NCI-H1105 (cell line): Measurements from ENCODE around the gene PDE4C.

Experiments
- DNase-seq: peaks from one replicate; lab custom pipeline; 2025; lab: John Stamatoyannopoulos, UW

The PDE4C gene

DNA sequence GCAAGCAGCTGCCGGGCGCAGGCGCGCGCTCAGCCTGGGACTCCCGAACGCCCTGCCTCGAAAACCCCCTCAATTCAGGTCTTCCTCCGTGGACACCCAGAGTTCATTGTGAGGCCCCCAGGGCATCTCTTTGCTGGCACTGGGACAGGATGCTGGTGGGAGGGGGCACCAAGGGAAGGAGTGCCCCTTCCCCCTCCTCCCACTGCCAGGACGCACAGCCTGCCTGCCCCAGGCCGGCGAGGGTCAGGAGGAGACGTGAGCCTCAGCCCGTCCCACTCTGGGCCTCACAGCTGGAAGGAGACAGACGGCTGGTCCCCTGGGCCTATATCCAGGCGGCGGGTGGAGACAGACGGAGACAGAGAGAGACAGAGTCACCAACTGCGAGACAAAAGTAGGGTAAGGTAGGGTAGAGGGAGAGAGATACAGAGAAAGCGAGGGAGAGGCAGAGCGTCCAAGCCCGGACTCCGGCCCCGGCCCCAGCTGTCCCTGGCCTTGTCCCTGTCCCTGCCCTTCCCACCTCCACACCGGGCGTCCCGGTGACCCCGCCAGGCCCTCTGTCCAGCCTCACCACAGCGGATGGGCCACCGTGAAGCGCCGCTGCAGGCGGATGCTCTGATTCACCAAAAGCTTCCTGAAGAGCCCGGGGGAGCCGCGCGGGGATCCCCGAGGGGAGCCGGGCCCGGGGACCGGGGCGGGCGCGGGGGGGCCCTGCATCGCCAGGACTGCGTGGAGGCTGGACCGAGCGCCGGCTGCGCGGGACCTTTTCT, at the start of gene PDE4C:
TSS of gene PDE4C (minus strand) at position 737 of the 767 bp plus-strand sequence. CDS start at position 714, 23 bp downstream.
- no peak for DNase-seq

DNA sequence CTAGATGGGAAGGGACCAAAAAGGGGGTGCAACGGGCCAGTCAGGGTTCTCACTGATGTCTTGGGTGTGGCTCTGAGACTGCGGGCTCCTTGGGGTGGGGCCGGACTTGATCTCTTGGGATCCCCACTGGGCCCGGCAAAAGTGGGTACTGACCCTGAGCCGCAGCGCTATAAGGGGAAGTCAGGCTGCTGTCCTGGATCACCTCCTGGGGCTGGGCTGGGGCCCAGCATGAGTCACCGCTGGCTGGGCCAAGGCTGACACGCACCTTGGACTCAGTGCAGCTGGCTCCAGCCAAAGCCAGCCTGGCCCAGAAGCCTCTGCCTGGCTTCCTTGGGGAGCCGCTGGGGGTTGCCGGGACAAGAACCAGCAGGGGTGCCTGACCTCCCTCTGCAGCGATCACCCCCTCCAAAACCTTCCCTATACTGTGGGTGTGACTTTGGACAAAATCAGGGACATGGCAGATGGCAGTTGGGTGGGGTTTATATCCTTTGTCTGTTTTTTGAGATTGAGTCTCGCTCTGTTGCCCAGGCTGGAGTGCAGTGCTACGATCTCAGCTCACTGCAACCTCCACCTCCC, 48.6 kb upstream of the PDE4C start:
- no peak for DNase-seq

DNA sequence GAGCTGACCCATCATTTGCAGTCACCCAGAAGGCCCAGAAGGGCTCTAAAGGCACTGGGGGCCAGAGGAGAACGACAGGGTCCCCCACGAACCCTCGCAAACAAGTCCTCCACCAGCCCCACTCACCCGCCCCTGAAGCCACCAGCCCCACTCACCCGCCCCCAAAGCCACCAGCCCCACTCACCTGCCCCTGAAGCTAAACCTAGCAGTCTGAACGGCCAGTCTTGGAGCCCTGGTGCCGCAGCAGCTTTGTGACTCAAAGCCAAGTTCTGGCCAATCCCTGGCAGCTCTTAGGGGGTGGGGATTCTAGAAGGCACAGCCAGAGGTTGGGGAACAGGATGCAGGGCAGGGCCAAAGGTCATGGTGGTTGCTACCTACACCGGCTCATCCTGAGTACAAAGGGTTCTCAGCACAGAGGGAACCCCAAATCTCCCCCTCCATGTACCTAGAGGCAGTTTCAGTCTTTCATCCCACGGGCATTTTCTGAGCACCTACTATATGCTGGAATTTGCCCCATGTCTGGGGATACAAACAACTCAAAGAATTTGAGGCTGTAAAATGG, 48.1 kb upstream of the PDE4C start, which contains the start of gene IQCN:
TSS of gene IQCN (minus strand) at position 234 of the 562 bp plus-strand sequence. CDS start 4,974 bp downstream, outside the sequence.
- DNase-seq, result no peak

DNA sequence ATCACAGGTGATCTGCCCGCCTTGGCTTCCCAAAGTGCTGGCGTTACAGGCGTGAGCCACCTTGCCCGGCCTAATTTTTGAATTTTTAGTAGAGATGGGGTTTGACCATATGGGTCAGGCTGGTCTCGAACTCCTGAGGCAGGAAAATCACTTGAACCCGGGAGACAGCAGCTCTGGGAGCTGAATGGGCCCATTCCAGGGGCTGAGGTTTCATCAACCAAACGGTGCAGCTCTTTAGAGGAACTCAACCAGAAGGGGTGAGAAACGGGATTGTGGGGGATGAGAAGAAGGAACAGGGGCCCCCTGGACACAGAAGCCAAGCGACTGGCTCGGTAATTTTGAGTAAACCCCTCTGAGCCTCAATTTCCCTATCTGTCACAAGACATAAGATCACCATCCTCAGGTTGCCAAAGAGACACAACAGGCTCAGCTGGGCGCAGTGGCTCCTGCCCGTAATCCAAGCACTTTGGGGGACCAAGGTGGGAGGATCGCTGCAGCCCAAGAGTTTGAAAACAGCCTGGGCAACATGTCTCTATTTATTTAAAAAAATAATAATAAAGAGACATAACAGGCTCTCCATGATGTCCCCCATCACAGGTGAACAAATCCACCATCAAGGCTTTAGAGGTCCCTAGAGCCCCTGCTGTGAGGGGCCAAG, 47.5 kb upstream of the PDE4C start:
- DNase-seq, result no peak

DNA sequence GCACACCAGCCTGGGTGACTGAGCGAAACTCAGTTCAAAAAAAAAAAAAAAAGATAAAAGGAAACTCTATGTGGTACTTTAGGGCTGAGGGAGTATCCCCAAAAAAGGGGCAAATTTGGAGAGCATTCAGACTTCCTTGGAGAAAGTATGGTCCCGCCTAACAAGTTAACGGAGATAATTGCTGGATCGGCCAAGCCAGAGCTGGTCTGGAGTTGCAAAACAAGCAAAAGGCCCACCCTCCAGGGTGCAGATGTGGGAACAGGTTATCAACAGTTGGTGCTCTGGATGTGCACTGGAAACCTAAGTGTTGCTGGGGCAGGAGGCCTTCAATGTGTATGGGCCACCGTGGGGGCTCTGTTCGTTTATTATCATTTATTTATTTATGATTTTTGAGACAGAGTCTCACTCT, 45.2 kb upstream of the PDE4C start:
- no peak for DNase-seq

DNA sequence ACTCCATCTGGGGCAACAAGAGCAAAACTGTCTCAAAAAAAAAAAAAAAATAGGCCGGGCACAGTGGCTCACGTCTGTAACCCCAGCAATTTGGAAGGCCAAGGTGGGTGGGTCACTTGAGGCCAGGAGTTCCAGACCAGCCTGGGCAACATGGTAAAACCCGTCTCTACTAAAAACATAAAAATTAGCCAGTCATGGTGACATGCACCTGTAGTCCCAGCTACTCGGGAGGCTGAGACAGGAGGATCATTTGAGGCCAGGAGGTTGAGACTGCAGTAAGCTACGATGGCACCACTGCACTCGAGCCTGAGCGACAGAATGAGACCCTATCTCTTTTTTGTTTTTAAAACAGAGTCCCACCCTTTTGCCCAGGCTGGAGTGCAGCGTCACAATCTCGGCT, 44.1 kb upstream of the PDE4C start:
- DNase-seq, result no peak

DNA sequence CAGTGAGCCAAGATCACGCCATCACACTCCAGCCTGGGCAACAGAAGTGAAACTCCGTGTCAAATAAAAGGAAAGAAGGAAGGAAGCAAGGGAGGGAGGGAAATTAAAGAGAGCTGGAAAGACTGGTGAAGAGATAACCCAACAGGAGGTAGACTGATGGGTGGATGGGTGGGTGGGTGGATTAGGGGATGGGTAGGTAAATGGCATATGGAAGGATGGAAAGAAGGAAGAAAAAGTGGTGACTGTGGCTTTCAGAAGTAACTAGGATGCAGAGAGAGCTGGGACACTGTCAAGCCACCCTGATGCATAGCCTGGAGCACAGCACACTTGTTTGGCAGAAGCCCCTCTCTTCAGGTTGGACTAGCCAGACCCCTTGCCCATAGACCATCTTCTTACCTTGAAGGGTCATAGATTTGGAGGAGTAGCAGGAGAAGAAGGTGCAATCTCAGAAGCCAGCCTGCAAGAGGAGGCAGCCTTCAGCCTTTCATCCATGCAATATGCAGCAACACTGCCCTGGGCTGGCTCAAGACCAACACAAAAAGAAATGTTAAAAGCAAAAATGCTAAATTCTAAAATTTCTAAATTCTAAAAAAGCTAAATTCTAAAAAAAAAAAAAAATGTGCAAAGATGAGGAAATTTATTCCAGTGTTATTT, 43.0 kb upstream of the PDE4C start:
- DNase-seq, result no peak

DNA sequence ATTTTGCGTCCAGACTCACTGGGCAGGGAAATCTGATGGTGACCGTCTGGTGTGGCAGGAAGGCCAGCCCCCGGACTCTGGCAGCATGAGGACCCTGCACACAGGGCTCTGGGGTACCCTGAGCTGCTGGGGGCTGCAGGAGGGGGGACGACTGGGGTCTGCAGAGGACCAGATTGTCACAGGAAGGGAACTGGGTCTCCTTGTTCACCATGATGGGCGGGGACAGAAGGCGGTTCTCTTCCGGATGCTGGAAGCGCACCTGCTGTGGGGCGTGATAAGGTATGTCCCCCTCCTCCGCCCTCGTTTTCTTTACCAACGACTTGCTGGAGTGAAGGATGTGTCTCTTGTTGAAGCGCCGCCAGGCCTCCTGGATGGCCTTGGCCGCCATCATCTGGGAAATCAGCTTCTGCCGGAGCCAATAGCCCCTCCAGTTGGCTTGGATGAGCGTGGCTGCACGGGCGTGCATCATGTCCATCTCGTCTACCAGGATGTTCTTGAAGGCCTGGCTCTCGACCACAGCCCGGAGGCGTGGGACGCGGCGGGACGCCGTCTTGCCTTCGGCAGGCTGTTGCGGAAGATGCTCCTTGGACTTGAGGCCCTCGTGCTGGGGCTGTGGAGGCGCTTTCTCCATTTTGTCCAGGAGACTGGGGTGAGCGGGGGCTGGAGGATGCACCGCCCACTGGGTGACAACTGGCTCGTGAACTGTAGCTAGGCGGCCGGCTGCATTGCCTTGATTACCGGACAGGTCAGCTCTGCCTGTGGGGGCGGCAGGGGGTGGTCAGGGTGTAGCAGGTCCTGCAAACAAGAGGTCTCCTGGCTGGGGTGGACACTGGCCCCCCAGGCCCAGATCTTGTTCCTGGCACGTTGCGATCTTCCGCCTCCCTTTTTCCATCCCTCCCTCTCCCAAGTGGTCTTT, 40.8 kb upstream of the PDE4C start:
- DNase-seq, result no peak

DNA sequence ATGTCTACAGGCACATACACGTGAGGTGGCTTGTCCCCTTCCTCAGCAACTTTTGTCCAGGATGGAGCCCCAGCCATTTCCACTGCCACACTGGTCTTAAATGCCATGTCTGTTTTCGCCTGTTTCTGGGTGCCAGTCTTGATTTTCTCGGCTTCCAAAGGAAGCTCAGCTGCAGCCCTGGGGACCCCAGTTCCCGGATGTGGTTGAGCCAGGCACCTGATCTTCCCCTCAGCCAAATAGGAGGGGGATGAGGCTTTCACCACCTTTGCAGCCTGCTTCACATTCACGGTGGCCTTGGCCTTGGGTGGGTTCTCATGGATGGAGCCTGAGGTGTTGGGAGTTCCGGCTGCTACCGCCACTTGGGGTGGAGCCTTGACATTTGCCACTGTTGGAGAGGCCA, 39.3 kb upstream of the PDE4C start:
- no peak for DNase-seq

DNA sequence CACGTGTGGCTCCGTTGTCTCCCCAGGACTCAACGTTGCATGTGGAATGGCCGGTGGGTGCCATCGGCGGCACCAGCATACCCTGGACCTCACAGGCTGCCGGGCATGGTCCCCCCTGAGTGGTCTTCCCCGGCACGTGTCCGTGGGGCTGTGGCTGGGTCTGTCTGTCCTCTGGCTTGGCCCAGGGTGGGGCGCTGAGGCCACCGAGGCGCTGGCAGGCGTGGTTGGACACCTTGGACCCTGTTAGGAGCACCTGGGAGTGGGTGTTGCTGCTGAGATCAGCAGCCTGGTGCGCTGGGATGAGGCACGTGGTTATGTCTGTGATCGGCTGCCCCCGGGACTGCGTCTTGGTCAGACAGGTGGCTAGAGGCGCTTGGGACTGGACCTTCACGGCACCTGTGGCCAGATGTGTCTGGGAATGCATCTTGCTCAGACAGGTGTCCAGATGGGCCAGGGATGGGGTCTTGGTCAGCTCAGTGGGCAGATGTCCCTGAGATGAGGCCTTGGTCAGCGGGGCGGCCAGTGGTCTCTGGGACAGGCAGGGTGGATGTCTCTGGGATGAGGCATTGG, 38.8 kb upstream of the PDE4C start:
- DNase-seq, result no peak

DNA sequence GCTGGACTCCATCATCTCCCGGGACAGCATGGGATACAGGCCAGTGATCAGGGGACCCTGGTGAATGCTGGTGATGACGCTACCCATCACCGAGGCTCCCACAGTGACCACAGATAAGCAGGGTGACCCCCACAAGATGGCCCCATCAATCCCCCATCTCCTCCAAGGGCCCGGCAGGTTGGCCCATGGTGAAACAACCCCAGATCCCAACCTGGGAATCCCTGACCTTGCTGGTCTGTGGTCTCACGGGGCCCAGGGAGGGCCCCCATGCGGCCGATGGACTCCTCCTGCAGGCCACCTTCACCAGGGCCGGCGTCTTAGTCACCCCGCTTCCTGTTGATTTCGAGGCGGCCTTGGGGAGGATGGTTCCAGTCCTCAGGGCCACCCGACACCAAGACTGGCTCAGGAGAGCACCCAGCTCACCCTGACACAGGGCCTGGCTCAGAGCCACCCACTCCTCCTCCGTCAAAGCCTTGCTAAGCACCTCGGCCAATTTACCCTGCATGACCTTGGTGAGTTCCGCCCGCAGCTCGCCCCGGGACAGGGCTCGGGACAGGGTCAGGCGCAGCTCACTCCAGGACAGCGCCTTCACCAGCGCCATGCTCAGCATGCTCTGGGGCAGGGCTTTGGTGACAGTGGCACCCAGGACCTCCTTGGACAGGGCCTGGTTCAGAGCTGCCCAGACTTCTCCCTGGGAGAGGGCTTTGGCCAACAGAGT, 38.1 kb upstream of the PDE4C start:
- DNase-seq, result no peak

DNA sequence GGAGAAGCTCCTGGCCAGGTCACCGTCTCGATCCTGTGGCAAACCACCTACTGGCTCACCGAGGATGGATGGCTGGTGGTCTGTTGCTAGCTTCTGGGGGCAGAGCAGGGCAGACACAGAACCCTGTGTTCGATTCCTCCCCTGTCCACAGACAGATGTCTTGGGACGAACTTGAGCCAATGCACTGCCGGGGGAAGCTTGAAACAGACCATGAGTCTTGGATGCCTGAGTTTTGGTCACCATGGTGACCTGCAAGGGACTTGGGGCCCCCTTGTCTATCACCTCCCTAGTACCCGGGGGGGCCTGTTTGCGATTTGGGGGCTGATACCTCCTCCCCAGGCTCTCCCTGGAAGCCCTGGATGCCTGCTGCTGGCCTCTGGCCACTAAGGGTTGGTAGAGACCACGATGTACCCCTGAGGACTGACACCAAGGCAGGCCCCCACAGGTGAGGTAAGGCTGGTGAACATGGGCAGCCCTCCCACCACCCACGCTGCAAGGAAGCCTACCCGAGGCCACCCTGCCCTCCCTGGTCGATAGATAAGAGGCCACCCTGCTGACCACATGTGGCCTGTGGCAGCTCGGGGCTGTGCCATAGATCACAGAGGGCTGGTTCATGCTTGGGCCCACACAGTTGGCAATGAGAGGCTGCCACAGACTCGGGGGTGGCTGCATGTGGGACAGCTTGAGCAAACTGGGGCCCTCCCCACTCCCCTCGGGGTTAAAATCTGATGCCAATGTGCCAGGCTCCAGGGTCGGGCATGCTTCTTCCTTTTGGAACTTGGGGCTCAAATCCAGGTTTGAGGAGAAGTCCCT, 37.3 kb upstream of the PDE4C start:
- DNase-seq, result no peak

DNA sequence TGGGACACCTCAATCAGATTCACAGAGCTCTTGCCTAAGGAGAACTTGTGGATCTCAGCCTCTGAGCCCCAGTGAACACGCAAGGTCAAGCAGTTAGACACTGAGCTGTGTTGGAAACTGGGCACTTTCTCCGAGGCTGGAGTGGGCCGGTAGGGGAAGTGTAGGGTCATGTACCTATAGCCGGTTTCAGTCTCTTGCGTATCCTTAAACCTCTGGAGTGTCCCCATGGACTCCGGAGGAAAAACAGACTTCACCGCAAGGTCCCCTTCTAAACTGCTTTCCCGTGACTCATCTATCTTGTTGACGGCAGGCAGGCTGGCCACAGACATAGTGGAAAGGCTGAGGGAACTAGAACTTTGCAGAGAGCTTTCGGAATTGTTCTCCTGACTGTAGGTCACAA, 36.7 kb upstream of the PDE4C start:
- DNase-seq, result no peak

DNA sequence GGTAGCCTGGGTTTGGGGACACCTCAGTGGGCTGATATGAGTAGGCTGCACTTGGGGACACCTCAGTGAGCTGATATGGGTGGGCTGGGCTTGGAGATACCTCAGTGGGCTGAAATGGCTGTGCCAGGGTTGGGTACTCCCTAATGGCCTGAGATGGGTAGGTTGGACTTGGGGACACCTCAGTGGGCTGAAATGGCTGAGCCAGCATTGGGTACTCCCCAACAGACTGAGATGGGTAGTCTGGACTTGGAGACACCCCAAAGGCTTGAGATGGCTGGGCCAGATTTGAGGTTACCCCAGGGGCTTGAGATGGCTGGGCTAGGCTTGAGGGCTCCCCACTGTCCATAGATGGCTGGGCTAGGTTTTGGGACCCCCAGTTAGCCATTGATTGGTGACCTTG, 35.9 kb upstream of the PDE4C start:
- no peak for DNase-seq

DNA sequence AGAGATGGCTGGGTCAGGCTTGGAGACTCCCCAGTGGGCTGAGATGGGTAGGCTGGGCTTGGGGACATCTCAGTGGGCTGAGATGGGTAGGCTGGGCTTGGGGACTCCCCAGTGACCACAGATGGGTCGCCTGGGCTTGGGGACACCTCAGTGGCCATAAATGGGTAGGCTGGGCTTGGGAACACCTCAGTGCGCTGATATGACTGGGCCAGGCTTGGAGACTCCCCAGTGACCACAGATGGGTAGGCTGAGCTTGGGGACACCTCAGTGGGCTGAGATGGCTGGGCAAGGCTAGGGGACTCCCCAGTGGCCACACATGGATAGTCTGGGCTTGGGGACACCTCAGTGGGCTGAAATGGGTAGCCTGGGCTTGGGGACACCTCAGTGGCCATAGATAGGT, 35.2 kb upstream of the PDE4C start:
- DNase-seq, result no peak

DNA sequence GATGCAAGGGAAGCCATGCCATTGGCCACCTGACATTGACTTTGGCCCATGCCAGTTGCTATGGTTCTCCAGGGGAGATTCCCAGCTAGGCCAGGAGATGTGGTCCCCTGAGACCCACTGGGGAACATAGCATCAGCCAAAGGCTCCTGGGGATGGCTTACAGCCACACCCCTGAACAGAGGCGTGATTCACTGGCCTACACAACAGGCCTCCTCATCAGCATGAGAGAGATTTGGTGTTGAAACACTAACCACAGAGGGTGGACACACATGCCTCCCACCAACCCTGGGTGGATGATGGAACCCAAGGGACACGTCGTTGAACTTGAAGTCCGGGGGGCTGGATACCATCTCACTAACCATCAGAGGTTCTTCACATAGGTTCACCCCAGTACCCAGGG, 33.7 kb upstream of the PDE4C start:
- no peak for DNase-seq

DNA sequence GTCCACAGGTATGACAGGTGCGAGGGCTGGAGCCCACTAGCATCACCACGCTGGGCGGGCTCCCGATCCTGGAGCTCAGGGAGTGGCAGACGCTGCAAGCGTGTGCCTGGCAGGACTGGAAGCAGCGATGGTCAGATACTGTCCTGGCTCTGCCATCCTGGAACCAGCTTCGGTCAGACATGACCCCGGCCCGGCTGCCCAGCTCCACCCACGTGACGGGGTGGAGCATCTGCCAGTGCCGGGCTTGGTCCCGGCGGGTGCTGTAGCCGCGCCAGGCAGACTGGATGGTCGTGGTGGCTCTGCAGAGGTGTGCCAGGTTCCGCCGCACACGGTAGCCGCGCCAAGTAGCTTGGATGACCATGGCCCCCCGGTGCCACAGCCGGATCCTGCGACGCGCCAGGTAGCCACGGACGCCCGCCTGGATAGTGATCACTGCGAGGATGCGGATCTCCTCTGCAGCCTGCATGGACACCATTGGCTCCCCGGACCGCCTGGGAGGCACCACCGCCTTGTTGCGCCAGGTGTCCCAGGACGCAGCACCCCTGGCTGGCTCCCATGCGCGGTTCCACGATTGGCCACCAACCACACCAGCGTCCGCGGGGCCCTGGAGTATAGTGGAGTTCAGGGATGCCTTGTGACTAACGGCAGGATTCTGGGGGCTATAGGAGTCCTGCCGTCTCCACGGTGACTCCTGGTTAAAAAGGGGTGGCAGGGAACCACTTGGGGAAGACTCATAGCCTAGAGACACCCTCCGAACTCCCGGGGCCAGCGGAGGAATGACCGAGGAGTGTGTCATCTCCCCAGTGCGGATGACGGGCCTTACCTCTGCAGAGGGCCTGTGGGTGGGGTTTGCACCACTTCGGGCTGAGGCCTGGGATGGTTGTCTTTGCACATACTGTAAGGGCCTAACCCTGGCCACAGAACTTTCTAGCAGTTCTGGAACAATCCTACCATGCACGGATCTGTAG, 31.5 kb upstream of the PDE4C start:
- no peak for DNase-seq
